ENCODE results near the gene ARX. TPM values are rescaled to one million over a fixed set of nuclear protein-coding genes. Genes with fewer than 3 reads are reported as not detected.

ARX gene
- total RNA-seq, 1 experiment from 2014 or later = 0.22 TPM

DNA sequence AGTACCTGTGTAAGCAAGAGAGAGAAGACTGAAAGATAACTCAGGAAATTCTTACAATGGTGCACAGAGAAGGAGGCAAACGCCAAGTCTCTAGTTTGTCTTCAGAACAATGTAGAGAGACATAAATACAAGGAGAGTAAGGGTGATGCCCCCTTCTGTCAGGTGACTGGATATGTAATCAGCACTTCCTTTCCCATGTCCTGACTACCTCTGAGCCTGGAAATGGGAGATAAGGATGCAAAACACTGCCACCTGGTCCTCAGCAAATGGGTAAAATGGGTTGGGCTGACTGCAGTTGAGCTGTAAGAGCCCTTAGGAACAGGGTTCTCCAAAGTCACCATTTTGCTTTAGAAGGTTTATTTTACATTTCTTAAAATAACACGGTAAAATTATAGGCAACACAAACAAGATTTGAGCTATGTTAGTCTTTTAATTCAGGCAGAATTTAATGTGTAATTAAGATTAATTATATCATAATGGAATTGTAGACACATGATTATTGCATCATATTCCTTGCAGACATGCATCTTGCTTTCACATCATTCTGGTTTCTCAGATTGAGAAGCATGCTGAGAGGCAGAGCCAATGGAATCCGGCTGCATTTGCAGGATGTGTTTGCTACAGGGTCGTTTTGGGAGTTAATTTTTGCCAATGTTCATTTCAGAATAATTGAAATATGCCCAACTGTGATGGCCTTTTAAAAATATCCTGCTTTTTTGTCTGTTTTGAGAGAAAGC is 37.2 kb upstream of the ARX start:
- ATAC-seq (peak; percentile 40; the same call in 1 of the 2 replicates), DNase-seq (ENCODE audit: low read depth, low spot score) (no peak)
- no peaks in the 10 kb centered on the region for H3K9me3 ChIP-seq (ENCODE audit: control insufficient read depth in 1 of 2, insufficient read depth in 1 of 2, low read depth in 1 of 2, low read length in 2 of 2)
- no peak for TF ChIP-seq TCF7L2 (IDR thresholded peaks at IDR 0.05; ENCODE audit: borderline replicate concordance, extremely low read depth, insufficient read depth, insufficient read length)
- TF ChIP-seq, protein P1, sequence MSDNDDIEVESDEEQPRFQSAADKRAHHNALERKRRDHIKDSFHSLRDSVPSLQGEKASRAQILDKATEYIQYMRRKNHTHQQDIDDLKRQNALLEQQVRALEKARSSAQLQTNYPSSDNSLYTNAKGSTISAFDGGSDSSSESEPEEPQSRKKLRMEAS (IDR thresholded peaks at IDR 0.05) = no peak
- no peak overlapping the region for H2AFZ ChIP-seq (ENCODE audit: low read depth, low read length, poor library complexity, severe bottlenecking)
- intact Hi-C loops (cut with micrococcal nuclease) = no loop called here
- POLR2A ChIA-PET = no interaction called here
- H3K9ac ChIP-seq (ENCODE audit: low read length) = no peak overlapping the region
- RAD21 ChIA-PET (ENCODE audit: low non-redundant PET in 1 of 2, low total read pairs in 2 of 2, uncharacterized antibody in 2 of 2, unreplicated experiment in 2 of 2) = interaction anchor here in 1 of 2 experiments (0.6 kb wide), 1 partner anchor 23 kb away, joined by 3 read pairs; no protein-coding TSS in a partner anchor
- no peak overlapping the region for H3K4me2 ChIP-seq (ENCODE audit: low read length)
- CTCF ChIA-PET = no interaction called here
- H4K20me1 ChIP-seq (ENCODE audit: insufficient read depth) = no peaks in the 10 kb centered on the region
- no peak overlapping the region for H3K4me3 ChIP-seq (replicated peaks in 1 of 2; ENCODE audit: low read depth in 1 of 2, low read length in 2 of 2)
- H3K36me3 ChIP-seq (ENCODE audit: control insufficient read depth in 1 of 2, insufficient read depth in 2 of 2, low read length in 2 of 2) = no peaks in the 10 kb centered on the region
- no peaks in the 10 kb centered on the region for H3K79me2 ChIP-seq (ENCODE audit: insufficient read depth, low read length)
- H3K27me3 ChIP-seq (ENCODE audit: insufficient read depth, low read length) = no peaks in the 10 kb centered on the region
- H3K4me1 ChIP-seq (ENCODE audit: control insufficient read depth in 1 of 2, insufficient read depth in 2 of 2, low read length in 2 of 2) = no peaks in the 10 kb centered on the region
- no peaks in the 10 kb centered on the region for H3K9me2 ChIP-seq (ENCODE audit: insufficient read depth)
- no peak overlapping the region for H3K27ac ChIP-seq (ENCODE audit: low read depth, low read length)
- no TSS peak for BruUV-seq (replicated peaks)

DNA sequence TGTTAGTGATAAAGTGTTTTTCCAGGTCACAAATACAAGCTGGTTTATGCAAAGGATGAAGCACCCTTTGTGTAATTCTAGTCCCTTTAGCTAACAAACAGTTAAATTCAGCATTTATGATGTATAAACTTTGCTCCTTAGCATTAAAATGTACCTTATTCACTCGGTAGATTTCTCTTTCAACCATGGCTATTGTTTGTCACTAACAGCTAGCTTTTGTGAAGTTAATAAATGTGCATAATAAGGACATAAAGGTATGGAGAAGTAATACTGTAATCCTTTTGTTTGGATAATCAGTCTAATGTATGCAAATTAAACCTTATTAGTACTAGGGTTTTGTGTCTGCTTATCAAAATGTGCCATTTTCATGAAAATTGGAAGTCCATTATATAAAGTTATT is 34.2 kb upstream of the ARX start:
- Histone ChIP-seq H3K4me1 (ENCODE audit: control insufficient read depth in 1 of 2, insufficient read depth in 2 of 2, low read length in 2 of 2) (no peaks in the 10 kb centered on the region), H3K36me3 (ENCODE audit: control insufficient read depth in 1 of 2, insufficient read depth in 2 of 2, low read length in 2 of 2) (no peaks in the 10 kb centered on the region), H3K27ac (ENCODE audit: low read depth, low read length) (no peak overlapping the region), H2AFZ (ENCODE audit: low read depth, low read length, poor library complexity, severe bottlenecking) (no peak overlapping the region), H3K9ac (ENCODE audit: low read length) (no peak overlapping the region), H3K4me2 (ENCODE audit: low read length) (no peak overlapping the region), H3K9me2 (ENCODE audit: insufficient read depth) (no peaks in the 10 kb centered on the region), H3K27me3 (ENCODE audit: insufficient read depth, low read length) (no peaks in the 10 kb centered on the region), H4K20me1 (ENCODE audit: insufficient read depth) (no peaks in the 10 kb centered on the region), H3K79me2 (ENCODE audit: insufficient read depth, low read length) (no peaks in the 10 kb centered on the region), H3K9me3 (ENCODE audit: control insufficient read depth in 1 of 2, insufficient read depth in 1 of 2, low read depth in 1 of 2, low read length in 2 of 2) (no peaks in the 10 kb centered on the region), H3K4me3 (replicated peaks in 1 of 2; ENCODE audit: low read depth in 1 of 2, low read length in 2 of 2) (no peak overlapping the region)
- TF ChIP-seq, protein P1 (IDR thresholded peaks at IDR 0.05) = no peak
- TF ChIP-seq JUND (IDR thresholded peaks at IDR 0.05) (no peak), ELF1 (IDR thresholded peaks at IDR 0.05; ENCODE audit: borderline replicate concordance, low read depth) (no peak), EGR1 (IDR thresholded peaks at IDR 0.05; ENCODE audit: low read depth) (no peak), FOSL1 (IDR thresholded peaks at IDR 0.05; ENCODE audit: low read depth) (no peak)
- intact Hi-C loops (cut with micrococcal nuclease) = no loop called here
- ChIA-PET POLR2A (no interaction called here), CTCF (no interaction called here), RAD21 (ENCODE audit: low non-redundant PET in 1 of 2, low total read pairs in 2 of 2, uncharacterized antibody in 2 of 2, unreplicated experiment in 2 of 2) (no interaction called here)
- ATAC-seq (no peak), DNase-seq (ENCODE audit: low read depth, low spot score) (no peak)
- no TSS peak for BruUV-seq (replicated peaks)

Measured in HCT116 (cell line).